Measurements from ENCODE around the gene SLC66A1. TPM values are rescaled to one million over a fixed set of nuclear protein-coding genes. Genes with fewer than 3 reads are reported as not detected.
A peak's percentile ranks its signal among the peaks of the same experiment; 100 is the strongest.

Gene SLC66A1
- total and polyA plus RNA-seq, 9 of the 15 experiments (the other 6 are each of a cell fraction or from before 2014, with no cell fraction given): 1.2 to 40.8 (median 18.6) TPM

- TF ChIP-seq SOX6 (IDR thresholded peaks at IDR 0.05) (no peak), MBD2 (IDR thresholded peaks at IDR 0.05; ENCODE audit: borderline replicate concordance, low read depth) (0 out of 2 replicates have a peak, but pooled peaks have one; percentile 41), UBTF (IDR thresholded peaks at IDR 0.05; ENCODE audit: borderline replicate concordance in 1 of 2, low read depth in 2 of 2, low read length in 2 of 2) (peak; percentile 43 to 91; a peak in 3 of 4 replicates), HMGN3 (IDR thresholded peaks at IDR 0.05; ENCODE audit: borderline replicate concordance, extremely low read depth, insufficient read length, low read depth, low read length) (peak; percentile 70), ESRRA (IDR thresholded peaks at IDR 0.05; ENCODE audit: borderline replicate concordance, low read depth) (no peak), MAFG (tag; conservative IDR thresholded peaks at IDR 0.05) (no peak), SUPT5H (IDR thresholded peaks at IDR 0.05) (no peak), GATA2 (CRISPR knock-in tag; IDR thresholded peaks at IDR 0.05) (peak; percentile 81), MYC (IDR thresholded peaks at IDR 0.05; ENCODE audit: low read depth, low read length) (0 out of 2 replicates have a peak, but pooled peaks have one; percentile 21), MYC (CRISPR knock-in tag; IDR thresholded peaks at IDR 0.05; ENCODE audit: borderline replicate concordance, low read depth) (no peak), TCF3 (CRISPR knock-in tag; IDR thresholded peaks at IDR 0.05) (peak; percentile 91), MAFK (IDR thresholded peaks at IDR 0.05; ENCODE audit: low read length) (0 out of 2 replicates have a peak, but pooled peaks have one; percentile 16), CREM (IDR thresholded peaks at IDR 0.05; ENCODE audit: low read depth) (peak; percentile 22; the same call in 1 of the 2 replicates), KAT2B (IDR thresholded peaks at IDR 0.05; ENCODE audit: low read depth, low read length) (no peak), CBFA2T2 (conservative IDR thresholded peaks at IDR 0.05) (peak; percentile 80), ZBTB11 (CRISPR knock-in tag; IDR thresholded peaks at IDR 0.05) (peak in 1 of 3 experiments; percentile 37; a peak in 1 of 6 replicates), NFRKB (IDR thresholded peaks at IDR 0.05; ENCODE audit: low read depth) (no peak), NEUROD1 (IDR thresholded peaks at IDR 0.05; ENCODE audit: borderline replicate concordance, low read depth, low read length, partially characterized antibody) (peak; percentile 42), VEZF1 (CRISPR knock-in tag; IDR thresholded peaks at IDR 0.05) (peak; percentile 98), NCOR1 (IDR thresholded peaks at IDR 0.05) (peak; percentile 83), RUNX1 (IDR thresholded peaks at IDR 0.05; ENCODE audit: low read depth) (peak; percentile 61; the same call in 1 of the 2 replicates)
These were observed 13.3 kb downstream of the SLC66A1 start (continued) for GRCh38 chr1:19325368-19325957.

Data from K562 (cell line).